ENCODE measurements around the gene CCDC87.

GRCh38 chr11:66546368-66546965, 46.4 kb downstream of the CCDC87 start, which contains the start of gene ACTN3:
- TF ChIP-seq CTCF (IDR thresholded peaks at IDR 0.05), result no peak
- TF ChIP-seq ZFX (IDR thresholded peaks at IDR 0.05; ENCODE audit: borderline replicate concordance), result no peak
